Measurements from ENCODE around the gene ATXN1.
"Not testable (repeated sequence)": the region's sequence is repeated elsewhere in the genome, so short reads cannot be mapped to it uniquely, and the experiment has no call there.

The ATXN1 gene

DNA sequence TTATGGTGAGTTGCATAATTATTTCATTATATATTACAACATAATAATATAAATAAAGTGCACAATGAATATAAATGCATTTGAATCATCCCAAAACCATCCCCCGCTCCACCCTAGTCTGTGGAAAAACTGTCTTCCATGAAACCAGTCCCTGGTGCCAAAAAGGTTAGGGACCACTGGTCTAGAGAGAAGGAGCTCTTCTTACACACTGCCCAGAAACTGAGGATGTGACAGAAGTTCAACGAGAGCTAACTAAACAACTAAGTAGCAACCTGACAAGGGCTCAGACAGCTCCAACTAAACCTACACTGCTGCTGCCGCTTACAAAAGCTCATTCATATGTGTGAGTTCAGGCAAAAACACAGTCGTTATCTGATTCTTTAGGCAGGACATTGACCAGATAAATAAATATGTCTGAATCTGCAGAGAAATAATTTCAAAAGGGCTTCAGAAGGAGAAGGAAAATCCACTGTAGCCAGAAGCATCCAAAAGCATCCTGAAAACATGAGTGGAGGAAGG, 125.9 kb downstream of the ATXN1 start:
- no peak for FAIRE-seq

DNA sequence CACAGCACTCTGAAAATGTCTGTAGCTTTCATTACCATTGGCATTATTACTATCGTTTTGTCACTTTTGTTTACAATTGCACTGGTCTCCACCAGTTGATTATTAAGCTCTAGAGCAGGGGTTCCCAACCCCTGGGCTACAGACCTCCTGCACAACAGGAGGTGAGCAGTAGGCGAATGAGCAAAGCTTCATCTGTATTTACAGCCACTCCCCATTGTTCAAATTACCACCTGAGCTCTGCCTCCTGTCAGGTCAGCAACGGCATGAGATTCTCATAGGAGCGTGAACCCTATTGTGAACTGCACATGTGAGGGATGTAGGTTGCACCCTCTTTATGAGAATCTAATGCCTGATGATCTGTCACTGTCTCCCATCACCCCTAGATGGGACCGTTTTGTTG, 126.4 kb downstream of the ATXN1 start:
- FAIRE-seq, result no peak

DNA sequence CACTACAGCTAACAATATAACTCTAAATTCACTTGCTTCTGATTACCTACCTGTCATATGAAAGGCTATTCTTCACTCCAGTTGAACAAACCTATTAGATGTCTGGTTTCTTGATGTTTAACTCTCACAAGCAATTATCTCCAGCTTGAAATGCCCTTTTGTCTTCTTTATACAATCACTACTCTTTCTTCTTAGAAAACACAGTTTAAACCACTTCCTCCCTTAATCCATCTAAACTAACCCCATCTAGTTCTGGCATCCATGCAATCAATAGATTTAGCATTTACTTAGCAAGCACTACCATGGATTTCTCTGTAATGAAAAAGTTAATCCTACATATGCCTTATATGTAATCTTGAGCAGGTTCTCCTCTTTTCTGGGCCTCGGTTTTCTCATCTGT, 127.3 kb downstream of the ATXN1 start:
- no peak for FAIRE-seq

DNA sequence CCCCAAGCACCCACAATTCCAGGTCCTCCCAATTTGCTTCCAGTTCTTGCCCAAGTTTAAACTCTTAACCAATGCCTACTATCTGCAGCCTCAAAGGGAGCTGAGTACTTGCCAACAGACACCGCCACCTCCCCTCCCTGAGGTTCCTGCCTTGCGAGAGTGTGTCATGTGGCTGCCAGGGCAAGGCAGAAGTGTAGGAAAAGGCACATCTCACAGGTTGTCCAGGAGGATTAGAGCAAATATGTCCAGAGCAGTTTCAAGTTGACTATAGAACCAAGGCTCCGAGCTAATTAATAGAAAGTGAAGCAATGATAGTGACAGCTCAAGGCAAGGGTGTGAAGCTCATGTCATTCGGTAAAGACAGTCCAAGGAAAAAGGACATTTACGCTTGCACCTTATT, 127.8 kb downstream of the ATXN1 start:
- FAIRE-seq, result no peak

DNA sequence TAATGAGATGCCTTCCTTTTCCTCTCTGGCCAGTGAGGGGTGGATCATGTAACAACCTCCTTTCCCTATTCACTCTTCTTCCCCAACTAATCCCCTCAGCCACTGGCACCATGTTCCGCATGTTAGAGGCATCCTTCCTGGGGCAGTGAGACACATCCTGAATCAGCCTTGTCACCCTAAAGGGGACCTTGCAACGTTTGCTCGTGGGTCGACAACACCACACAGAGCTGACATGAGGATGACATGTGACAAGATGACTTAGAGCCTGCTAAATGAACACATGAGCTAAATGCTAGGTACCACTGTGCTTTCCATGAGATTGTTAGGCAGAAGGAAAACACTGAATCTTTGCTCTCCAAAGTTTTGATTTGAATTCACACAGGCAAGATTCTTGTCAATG, 129.2 kb downstream of the ATXN1 start:
- no peak for FAIRE-seq

DNA sequence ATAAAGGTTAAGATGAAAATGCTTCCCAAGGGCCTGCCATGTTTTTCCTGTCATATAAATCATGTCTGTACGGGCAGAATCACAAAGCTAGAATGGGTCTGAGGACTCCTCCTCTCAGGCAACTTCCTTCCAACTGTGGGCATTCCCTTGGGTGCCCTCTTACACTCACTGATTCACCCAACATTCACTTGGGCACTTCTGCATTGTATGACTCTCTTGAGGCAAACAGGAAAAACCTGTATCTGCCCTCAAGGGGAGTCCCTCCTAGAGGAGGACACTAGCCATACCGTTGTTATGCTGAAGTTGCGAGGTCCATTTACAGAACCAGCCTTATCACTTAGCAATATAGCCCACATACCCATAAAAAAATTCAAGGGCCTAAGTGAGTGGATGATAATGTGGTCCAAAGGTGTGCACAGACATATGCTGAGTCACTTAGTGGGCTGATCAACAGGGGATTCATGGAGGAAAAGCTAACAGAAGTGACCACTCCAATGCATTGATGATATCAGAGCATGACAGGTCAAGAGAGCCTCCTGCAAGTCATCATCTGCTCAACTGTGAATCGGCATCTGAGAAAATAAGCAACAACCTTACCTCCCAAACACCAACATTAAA, 131.1 kb downstream of the ATXN1 start:
- FAIRE-seq, result no peak

DNA sequence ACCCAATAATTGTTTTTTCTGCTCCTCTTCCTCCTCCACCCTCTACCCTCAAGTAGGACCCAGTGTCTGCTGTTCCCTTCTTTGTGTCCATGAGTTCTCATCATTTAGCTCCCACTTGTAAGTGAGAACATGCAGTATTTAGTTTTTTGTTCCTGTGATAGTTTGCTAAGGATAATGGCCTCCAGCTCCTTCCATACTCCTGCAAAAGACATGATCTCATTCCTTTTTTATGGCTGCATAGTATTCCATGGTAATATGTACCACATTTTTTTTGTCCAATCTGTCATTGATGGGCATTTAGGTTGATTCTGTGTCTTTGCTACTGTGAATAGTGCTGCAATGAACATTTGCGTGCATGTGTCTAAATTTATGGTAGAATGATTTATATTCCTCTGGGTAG, 132.7 kb downstream of the ATXN1 start:
- not testable (repeated sequence) for FAIRE-seq

DNA sequence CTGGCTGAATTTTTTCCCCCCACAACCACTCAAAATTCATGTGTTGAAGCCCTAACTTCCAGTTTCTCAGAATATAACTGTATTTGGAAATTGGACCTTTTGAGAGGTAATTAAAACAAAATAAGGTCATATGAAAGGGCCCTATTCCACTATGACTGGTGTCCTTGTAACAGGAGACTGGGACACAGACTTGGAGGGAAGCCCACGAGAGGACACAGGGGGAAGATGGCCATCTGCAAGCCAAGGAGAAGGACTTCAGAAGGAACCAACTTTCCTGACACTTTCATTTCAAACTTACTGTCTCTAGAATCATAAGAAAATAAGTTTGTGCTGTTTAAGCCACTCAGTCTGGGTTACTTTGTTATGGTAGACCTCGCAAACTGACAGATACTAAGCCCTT, 134.6 kb downstream of the ATXN1 start:
- FAIRE-seq, result no peak

DNA sequence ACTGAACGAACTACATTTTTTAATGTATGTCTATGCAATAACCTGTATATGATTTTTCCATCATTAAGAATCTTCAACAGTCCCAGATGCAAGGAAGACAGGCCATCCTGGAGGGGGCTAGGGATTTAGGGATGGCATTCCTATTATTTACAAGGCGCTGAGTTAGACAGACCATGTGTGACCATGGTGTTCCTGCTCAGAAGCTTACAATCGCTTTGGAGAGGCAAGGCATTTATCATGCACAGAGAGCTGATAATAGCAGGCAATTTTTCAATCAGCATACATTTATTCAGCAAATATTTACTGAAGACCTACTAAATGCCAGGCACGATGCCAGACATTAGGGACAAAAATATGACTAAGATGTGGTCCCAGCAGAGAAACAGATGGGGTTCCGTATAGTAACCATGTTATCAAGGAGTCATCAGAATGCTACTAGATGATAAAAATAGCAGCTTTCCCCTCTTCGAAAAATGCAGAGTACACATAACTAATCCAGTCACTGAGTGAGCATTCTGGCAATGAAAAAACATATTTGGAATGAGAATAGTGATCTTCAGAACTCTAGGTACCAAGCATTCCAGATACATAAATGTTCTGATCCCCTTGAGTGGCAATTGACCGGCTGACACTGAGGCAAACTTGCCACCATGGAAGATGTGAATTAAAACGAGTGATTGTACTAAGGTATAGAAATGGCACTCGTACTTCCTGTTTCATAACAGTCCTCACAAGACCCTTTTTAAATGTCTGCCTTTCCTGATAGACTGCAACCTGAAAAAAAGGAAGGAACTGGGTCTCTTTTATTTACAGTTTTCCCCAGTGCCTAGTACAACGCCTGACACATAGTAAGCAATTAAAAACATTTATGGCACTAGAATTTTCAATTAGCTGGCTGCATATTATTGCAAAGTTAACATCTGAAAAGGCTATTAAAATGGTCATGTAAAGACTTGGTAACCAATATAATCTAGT, 135.7 kb downstream of the ATXN1 start:
- no peak for FAIRE-seq

DNA sequence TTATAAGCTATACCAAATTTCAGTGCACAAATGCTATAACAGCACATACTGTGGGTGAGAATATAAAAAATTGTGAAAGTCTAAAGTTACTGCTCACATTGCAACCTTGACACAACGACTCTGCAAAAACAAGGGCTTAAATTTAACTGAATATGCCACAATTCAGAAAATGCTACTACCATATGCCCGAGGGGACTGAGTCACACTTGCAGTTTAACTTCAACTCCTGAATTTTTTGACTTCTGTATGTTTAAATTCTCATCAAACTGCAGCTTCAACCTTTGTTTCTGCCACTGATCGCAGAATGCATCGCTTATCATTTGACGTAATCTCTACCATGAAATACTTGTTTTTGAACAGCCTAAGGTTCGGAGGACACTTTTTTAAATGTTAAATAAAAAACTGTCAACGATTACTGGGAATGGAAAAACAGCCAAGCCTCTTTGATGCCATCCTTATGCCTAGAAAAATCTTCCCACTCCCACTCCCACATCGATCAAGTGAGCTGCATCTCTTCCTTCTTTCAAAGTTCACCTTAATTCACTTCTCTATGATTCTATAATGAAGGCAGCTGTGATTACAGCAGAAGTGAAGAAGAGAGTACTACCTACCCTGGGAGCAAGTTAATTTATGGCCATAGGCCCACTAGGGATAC, 136.5 kb downstream of the ATXN1 start:
- FAIRE-seq, result no peak

DNA sequence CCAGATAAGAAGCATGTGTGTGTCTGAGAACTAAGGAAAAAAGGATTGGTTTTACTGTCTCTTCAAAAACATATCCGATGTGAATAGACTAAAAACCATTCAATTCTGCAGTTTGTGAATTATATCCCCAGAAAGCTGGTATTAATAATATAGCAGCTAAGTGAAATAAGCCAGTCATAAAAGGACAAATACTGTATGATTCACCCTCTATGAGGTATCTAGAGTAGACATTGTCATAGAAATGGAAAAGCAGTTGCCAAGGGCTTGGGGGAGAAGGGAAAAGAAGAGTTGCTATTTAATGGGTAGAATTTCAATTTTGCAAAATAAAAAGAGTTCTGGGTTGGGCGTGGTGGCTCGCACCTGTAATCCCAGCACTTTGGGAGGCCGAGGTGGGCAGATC, 137.5 kb downstream of the ATXN1 start:
- FAIRE-seq, result no peak

DNA sequence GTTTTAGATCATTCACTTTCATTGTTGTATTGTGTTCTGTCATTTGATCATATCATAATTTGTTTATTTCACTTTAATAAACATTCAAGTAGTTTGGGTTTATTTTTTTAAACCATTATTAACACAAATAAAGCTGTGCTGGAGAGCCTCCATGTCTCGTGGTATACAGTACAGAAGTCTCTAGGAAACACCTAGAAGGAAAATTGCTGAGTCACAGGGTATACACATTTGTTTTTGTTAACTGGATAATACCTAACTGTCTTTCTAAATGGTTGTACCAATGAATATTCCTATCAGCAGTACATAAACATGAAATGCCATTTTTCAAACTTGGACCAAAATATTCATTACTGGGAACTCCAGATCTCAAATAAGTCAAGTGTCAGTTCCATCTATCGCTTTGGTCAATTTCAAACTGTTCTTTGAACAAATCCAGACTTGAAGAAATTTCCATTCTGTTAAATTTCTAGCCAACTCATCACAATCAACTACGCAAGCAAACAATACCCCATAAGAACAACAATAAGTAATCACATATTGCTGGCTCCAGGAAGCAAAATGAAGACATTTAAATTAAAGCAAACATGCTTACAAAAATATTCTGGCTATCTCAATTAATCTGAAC, 138.1 kb downstream of the ATXN1 start:
- FAIRE-seq, result no peak

DNA sequence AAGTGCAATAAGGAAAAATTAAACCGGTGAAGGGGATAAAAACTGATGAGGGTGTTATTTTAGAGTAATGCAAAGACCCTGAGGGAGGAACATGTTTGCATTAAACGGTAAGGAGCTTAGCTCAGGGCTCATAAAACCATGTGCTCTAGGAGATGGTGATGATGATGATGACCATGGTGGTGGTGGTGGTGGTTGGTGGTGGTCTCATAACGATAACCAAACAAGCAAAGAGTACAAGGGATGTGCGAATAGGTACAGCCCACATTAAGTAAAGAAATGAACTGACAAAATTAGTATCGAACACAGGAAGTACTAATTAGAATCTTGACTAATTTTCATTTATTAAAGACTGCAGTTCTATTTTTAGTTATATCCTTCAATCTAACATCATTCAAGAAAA, 139.1 kb downstream of the ATXN1 start:
- no peak for FAIRE-seq

DNA sequence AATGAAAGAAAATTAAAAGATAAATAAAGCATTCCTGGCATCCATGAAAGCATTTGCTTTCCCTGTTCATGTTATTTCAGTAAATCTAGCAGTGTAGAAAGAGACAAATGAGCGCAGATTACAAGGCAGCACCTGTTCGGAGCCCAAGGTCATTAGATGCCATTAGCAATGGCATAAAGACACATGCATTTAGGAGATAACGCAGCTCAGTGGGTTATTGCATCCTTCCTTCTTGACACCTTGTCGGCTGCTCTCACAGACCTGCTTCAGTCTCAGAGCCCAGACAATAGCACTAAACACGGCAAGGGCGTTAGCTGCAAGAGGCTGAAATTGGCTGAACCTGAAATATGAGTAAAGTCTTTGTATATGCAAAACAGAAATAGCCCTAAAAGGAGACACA, 140.3 kb downstream of the ATXN1 start:
- no peak for FAIRE-seq

DNA sequence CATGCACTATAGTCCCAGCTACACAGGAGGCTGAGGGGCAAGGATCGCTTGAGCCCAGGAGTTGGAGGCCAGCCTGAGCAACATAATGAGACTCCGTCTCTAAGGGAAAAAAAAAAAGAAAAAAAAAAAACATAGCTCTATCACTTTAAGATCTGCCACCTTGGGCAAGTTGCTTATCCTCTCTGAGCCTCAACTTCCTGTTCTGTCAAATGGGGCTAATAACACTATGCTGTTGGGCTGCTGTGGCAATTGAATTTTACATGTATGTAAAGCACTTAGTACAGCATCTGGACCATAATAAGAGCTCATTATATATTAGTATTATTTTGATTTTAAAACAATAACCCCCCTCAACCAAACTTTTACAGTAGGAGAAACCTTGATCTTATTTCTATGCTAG, 141.5 kb downstream of the ATXN1 start:
- no peak for FAIRE-seq

DNA sequence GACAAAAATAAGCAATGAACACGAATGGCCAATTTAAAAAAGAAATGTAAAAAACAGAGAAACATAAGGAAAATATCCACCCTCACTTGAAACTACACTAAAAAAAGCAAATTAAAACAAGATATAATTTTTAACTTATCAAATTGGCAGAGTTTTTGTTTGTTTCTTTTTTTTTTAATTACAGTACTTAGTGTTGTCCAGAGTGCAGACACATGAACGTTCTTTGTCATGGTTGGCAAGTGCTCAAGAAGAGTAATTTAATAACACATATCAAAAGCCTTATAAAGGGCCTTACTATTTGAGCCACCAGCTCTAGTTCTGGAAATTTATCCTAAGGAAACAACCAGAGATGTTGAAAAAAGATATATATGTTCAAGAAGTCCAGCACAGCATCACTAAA, 142.3 kb downstream of the ATXN1 start:
- FAIRE-seq, result no peak

DNA sequence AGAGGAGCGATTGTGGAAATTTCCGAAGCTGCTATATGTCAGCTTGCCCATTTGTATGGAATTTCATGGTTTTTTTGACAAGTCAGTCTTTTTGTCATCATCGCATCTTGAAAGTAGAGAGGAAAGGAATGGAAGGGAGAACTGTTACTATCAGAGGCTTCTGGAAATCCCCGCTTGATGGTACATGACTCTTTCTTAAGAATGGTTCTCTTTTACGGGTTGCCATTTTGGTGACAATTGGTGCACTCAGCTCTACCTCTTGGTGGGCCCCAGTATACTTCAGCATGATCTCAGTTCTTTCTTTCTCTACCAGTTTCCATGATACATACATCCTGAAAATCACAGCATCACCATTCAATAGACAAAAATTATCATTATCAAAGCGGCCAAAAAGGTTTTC, 146.0 kb downstream of the ATXN1 start:
- not testable (repeated sequence) for FAIRE-seq

DNA sequence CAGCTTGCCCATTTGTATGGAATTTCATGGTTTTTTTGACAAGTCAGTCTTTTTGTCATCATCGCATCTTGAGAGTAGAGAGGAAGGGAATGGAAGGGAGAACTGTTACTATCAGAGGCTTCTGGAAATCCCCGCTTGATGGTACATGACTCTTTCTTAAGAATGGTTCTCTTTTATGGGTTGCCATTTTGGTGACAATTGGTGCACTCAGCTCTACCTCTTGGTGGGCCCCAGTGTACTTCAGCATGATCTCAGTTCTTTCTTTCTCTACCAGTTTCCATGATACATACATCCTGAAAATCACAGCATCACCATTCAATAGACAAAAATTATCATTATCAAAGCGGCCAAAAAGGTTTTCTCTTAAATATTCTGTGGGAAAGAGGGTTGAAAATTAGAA, 147.1 kb downstream of the ATXN1 start:
- FAIRE-seq, result not testable (repeated sequence)

DNA sequence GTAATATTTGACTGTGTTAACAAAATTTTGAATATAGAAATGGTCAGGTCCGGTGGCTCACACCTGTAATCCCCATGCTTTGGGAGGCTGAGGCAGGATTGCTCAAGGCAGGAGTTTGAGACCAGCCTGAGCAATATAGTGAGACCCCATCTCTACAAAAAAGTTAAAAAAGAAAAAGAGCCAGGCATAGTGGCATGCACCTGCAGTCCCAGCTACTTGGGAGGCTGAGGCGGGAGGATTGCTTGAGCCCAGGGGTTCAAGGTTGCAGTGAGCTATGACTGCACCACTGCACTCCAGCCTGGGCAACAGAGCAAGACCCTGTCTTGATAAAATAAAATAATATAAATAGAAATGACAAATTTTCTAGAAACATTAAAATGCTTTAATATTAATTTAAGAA, 147.8 kb downstream of the ATXN1 start:
- FAIRE-seq, result not testable (repeated sequence)

DNA sequence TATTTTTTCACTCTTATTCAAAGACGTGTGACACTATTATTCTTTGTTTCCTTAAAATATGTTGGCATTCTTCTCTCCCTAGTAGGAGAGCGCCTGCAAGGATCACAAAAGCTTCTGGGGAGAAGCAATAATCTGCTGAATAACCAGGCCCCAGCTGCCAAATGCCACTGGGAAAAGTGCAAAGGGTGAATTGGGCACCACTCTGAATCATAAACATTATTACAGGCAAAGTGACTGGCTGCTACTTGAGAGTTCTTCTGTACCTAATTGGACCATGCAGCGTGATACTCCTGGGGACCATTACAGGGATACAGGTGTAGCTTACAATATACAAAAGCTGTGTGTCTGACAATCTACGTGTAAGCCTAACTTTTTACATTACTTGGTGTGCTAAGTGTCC, 152.8 kb downstream of the ATXN1 start:
- no peak for FAIRE-seq

DNA sequence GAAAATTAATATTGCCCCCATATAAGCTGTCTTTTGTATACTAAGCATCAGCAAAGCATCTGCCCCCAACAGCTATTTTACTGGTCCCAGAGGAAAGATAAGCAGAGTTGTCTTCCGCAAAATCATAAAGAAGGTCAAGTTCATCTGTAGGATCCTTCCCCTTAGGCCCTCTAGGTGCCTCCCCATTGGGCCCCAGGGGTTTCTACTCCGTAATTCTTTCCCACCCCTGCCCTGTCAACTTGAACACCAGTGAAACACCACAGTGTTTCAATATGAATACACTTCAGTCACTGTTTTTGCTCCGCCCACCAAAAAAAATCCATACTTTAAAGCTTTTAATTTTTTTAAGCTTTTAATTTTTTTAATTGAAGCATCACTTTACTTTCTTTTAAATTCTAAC, 159.2 kb downstream of the ATXN1 start:
- no peak for FAIRE-seq

DNA sequence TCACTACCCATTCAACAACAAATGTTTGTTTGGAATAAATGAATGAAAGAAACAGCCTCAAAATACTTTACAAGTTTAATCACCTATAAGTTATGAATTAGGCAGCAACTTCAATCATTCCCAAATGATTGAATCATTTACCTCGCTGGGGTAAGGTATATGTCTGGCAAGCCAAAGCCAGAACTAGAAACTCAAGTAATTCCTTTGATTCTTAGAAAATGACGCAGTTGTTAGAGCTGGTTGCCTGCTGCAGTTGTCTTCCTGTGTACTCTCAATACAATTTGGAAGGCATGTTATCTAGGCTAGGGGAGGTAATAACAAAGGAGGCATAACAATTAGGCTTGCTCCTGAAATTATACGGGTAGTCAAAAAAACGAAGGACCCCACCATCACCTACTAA, 160.6 kb downstream of the ATXN1 start:
- FAIRE-seq, result no peak

DNA sequence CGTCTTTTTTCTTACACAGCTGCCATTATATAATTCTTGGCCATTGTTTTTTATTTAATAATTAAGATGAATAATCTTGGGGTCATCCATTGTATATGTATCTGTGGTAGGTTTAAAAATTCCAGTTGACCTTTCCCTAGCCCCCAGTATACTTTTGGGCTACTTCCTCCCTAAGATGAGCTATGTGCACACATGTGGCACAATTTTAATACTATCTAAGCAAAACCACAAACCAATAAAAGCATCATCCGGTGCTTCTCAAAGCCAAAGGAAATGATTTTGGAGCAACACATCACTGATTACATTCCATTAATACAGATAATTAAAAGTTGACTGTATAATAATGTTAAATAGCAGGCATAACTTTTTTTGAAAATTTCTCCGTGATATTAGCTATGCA, 161.2 kb downstream of the ATXN1 start:
- no peak for FAIRE-seq

Data from TTC549 (cell line).